Testis (tissue), 3 donors: ENCODE data around the gene CD4. TPM values are rescaled to one million over a fixed set of nuclear protein-coding genes. Genes with fewer than 3 reads are reported as not detected.

ENCODE experiments used
- DNase-seq: peaks from one replicate; pipeline ENCODE4 v3.0.0-alpha.2; 2019
- H3K27ac ChIP-seq, 2 donors: fragments of 200-600 bp; sonication (generic); one replicate each; pipeline ENCODE4 v1.5.1; 2019
- H3K27me3 ChIP-seq: fragments of 200-600 bp; sonication (generic); one replicate; pipeline ENCODE4 v1.5.1; 2019
- H3K36me3 ChIP-seq: fragments of 200-600 bp; sonication (generic); one replicate; pipeline ENCODE4 v1.5.1; 2017; ENCODE audit warnings: low read depth; ENCODE audit errors: missing control alignments
- H3K4me1 ChIP-seq: fragments of 200-600 bp; sonication (generic); one replicate; pipeline ENCODE4 v1.5.1; 2019
- H3K4me3 ChIP-seq, 2 donors: fragments of 200-600 bp; sonication (generic); one replicate each; pipeline ENCODE4 v1.5.1; 2017 to 2019
- H3K9me3 ChIP-seq: fragments of 200-600 bp; sonication (generic); one replicate; pipeline ENCODE4 v1.5.1; 2017
- CTCF ChIP-seq, 3 experiments: fragments of 450-650 bp in 2 of 3; fragments of 200-600 bp in 1 of 3; sonication (generic) in 1 of 3; IDR thresholded peaks; one replicate each; pipeline ENCODE4 v1.5.1; 2016 to 2019; ENCODE audit warnings: antibody characterized with exemption in 3 of 3, mild to moderate bottlenecking in 2 of 3, moderate library complexity in 1 of 3
- POLR2A ChIP-seq: fragments of 450-650 bp; IDR thresholded peaks from one replicate; pipeline ENCODE4 v1.6.1; 2017; ENCODE audit warnings: antibody characterized with exemption, mild to moderate bottlenecking, moderate library complexity
- WGBS, 2 donors: methylation state at CpG; one replicate each; pipeline ENCODE4 v1.1.5; 2018; 5-methylcytosine and 5-hydroxymethylcytosine counted together
- intact Hi-C: fragments of 100-400 bp; cut with DNase I; formaldehyde crosslinking; loops from one replicate; pipeline ENCODE4 v1.15.1; 2023; ENCODE audit warnings: low total_unique reads
- polyA plus RNA-seq: library from polyadenylated mRNA; stranded (reverse); fragments of 350-450 nt; fragmentation: Illumina TruSeq; extraction: RNeasy Lipid Tissue Mini Kit (QIAGEN cat#74804); gene quantifications from one replicate; pipeline ENCODE4 v1.2.3, GENCODE V29; 2014; ENCODE audit warnings: low read depth, low replicate concordance; ENCODE audit not compliant: insufficient read depth
- total RNA-seq, 2 donors: library from RNA; depleted of rRNA; stranded (reverse); fragments of >200 nt; gene quantifications; one replicate each; pipeline ENCODE4 v1.2.3, GENCODE V29; 2016

The CD4 gene
- total and polyA plus RNA-seq, 3 donors from 2014 or later = 2.0 to 22.2 (median 4.5) TPM

- Histone ChIP-seq H3K27me3 (no peaks in the 10 kb centered on the region), H3K4me1 (peaks cover 15% of the 10 kb centered on the region), H3K9me3 (no peaks in the 10 kb centered on the region), H3K36me3 (no peaks in the 10 kb centered on the region), H3K4me3 (no peak overlapping the region), H3K27ac (no peak overlapping the region)
- TF ChIP-seq POLR2A (no peak), CTCF (IDR thresholded peaks at IDR 0.05) (no peak)
- WGBS, 2 donors = 81 to 88% methylated on average over 9 of the region's 9 CpGs
- intact Hi-C loops = no loop called here
- DNase-seq = no peak
These were observed 2.8 kb upstream of the CD4 start for GRCh38 chr12:6786416-6787094.

- H3K4me1 ChIP-seq = peaks cover 17% of the 10 kb centered on the region
- no peak overlapping the region for H3K27ac ChIP-seq
- H3K9me3 ChIP-seq = no peaks in the 10 kb centered on the region
- DNase-seq = no peak
- WGBS, 2 donors = 80 to 81% methylated on average over 5 of the region's 5 CpGs
- no peak for TF ChIP-seq POLR2A
- TF ChIP-seq CTCF (IDR thresholded peaks at IDR 0.05) = no peak
- no peak overlapping the region for H3K4me3 ChIP-seq
- no peaks in the 10 kb centered on the region for H3K36me3 ChIP-seq
- no peaks in the 10 kb centered on the region for H3K27me3 ChIP-seq
- intact Hi-C loops = no loop called here
These were observed 2.0 kb upstream of the CD4 start for GRCh38 chr12:6787309-6787708.

GRCh38 chr12:6790496-6791150 is 1.3 kb downstream of the CD4 start:
- Histone ChIP-seq H3K4me3 (no peak overlapping the region), H3K36me3 (no peaks in the 10 kb centered on the region), H3K27ac (peak overlapping the region; percentile 44 to 67), H3K9me3 (no peaks in the 10 kb centered on the region), H3K4me1 (peaks cover 20% of the 10 kb centered on the region), H3K27me3 (no peaks in the 10 kb centered on the region)
- intact Hi-C loops = no loop called here
- TF ChIP-seq CTCF (IDR thresholded peaks at IDR 0.05) (no peak), POLR2A (no peak)
- 60 to 69% methylated on average over 12 of the region's 12 CpGs for WGBS, 2 donors
- no peak for DNase-seq

GRCh38 chr12:6791931-6792520 is 2.7 kb downstream of the CD4 start:
- no peak for DNase-seq
- intact Hi-C loops = no loop called here
- Histone ChIP-seq H3K27me3 (no peaks in the 10 kb centered on the region), H3K9me3 (no peaks in the 10 kb centered on the region), H3K27ac (no peak overlapping the region), H3K4me1 (peaks cover 19% of the 10 kb centered on the region), H3K36me3 (no peaks in the 10 kb centered on the region), H3K4me3 (no peak overlapping the region)
- 80 to 83% methylated on average over 13 of the region's 13 CpGs for WGBS, 2 donors
- TF ChIP-seq POLR2A (no peak), CTCF (IDR thresholded peaks at IDR 0.05) (no peak)
